HG03520 (cell line): Measurements from ENCODE around the gene PCDHA12.
"Not testable (repeated sequence)": the region's sequence is repeated elsewhere in the genome, so short reads cannot be mapped to it uniquely, and the experiment has no call there.

Experiments
- ATAC-seq: cut with Tn5 transposase; IDR thresholded peaks from one replicate; pipeline ENCODE4 v1.9.1; 2021; ENCODE audit warnings: mild to moderate bottlenecking, moderate library complexity; ENCODE audit not compliant: unreplicated experiment

Gene PCDHA12

GRCh38 chr5:140875085-140876065 is at the start of gene PCDHA12:
Gene PCDHA12 (plus strand): TSS chr5:140875308. CDS start chr5:140875473, 165 bp downstream.
- no peak for ATAC-seq

GRCh38 chr5:140827704-140828361 is 47.3 kb upstream of the PCDHA12 start, which contains the start of gene PCDHA6:
Gene PCDHA6 (plus strand): TSS chr5:140827960. CDS start chr5:140828092, 132 bp downstream.
- no peak for ATAC-seq

- ATAC-seq, result no peak
These were observed 46.8 kb upstream of the PCDHA12 start for GRCh38 chr5:140828362-140828737.

GRCh38 chr5:140829511-140830501 is 45.3 kb upstream of the PCDHA12 start:
- not testable (repeated sequence) for ATAC-seq

- no peak for ATAC-seq
These were observed 41.1 kb upstream of the PCDHA12 start, which contains the start of gene PCDHA7 for GRCh38 chr5:140833993-140834392. Gene PCDHA7 (plus strand): TSS chr5:140834269. CDS start chr5:140834384, 115 bp downstream.

GRCh38 chr5:140834439-140835008 is 40.6 kb upstream of the PCDHA12 start:
- ATAC-seq, result not testable (repeated sequence)

GRCh38 chr5:140835622-140836510 is 39.2 kb upstream of the PCDHA12 start:
- no peak for ATAC-seq

- no peak for ATAC-seq
These were observed 33.8 kb upstream of the PCDHA12 start, which contains the start of gene PCDHA8 for GRCh38 chr5:140840978-140841962. Gene PCDHA8 (plus strand): TSS chr5:140841187. CDS start chr5:140841322, 135 bp downstream.

GRCh38 chr5:140842798-140843733 is 32.0 kb upstream of the PCDHA12 start:
- no peak for ATAC-seq

- not testable (repeated sequence) for ATAC-seq
These were observed 26.7 kb upstream of the PCDHA12 start, which contains the start of gene PCDHA9 for GRCh38 chr5:140848139-140849102. Gene PCDHA9 (plus strand): TSS chr5:140848382. CDS start chr5:140848496, 114 bp downstream.

- not testable (repeated sequence) for ATAC-seq
These were observed 25.1 kb upstream of the PCDHA12 start for GRCh38 chr5:140849831-140850634.

GRCh38 chr5:140855772-140856674 is 19.1 kb upstream of the PCDHA12 start, which contains the start of gene PCDHA10:
Gene PCDHA10 (plus strand): TSS chr5:140855897. CDS start chr5:140856049, 152 bp downstream.
- ATAC-seq, result no peak
